ENCODE results near the gene RAB3D. TPM values are rescaled to one million over a fixed set of nuclear protein-coding genes. Genes with fewer than 3 reads are reported as not detected.
A peak's percentile ranks its signal among the peaks of the same experiment; 100 is the strongest.
"Not testable (repeated sequence)": the region's sequence is repeated elsewhere in the genome, so short reads cannot be mapped to it uniquely, and the experiment has no call there.

Gene RAB3D
- total RNA-seq, 1 donor from 2014 or later: 41.9 TPM

- DNase-seq (ENCODE audit: low spot score): no peak
These were observed 746 bp downstream of the RAB3D start for GRCh38 chr19:11338569-11339253.

- no peak for DNase-seq (ENCODE audit: low spot score)
These were observed 1.3 kb downstream of the RAB3D start for GRCh38 chr19:11338121-11338520.

GRCh38 chr19:11337080-11337479 lies 2.4 kb downstream of the RAB3D start:
- no peak for DNase-seq (ENCODE audit: low spot score)

- no peak for DNase-seq (ENCODE audit: low spot score)
These were observed 3.9 kb downstream of the RAB3D start for GRCh38 chr19:11335449-11336146.

- not testable (repeated sequence) for DNase-seq (ENCODE audit: low spot score)
These were observed 5.6 kb downstream of the RAB3D start for GRCh38 chr19:11333838-11334237.

GRCh38 chr19:11332822-11333221 lies 6.6 kb downstream of the RAB3D start:
- DNase-seq (ENCODE audit: low spot score): no peak

- no peak for DNase-seq (ENCODE audit: low spot score)
These were observed 8.0 kb downstream of the RAB3D start for GRCh38 chr19:11331502-11331901.

- DNase-seq (ENCODE audit: low spot score): no peak
These were observed 9.3 kb downstream of the RAB3D start for GRCh38 chr19:11330127-11330526.

- no peak for DNase-seq (ENCODE audit: low spot score)
These were observed 13.9 kb downstream of the RAB3D start for GRCh38 chr19:11325544-11325943.

- DNase-seq (ENCODE audit: low spot score): no peak
These were observed 14.6 kb downstream of the RAB3D start for GRCh38 chr19:11324748-11325389.

GRCh38 chr19:11324079-11324661 lies 15.3 kb downstream of the RAB3D start:
- DNase-seq (ENCODE audit: low spot score): peak; percentile 69

- DNase-seq (ENCODE audit: low spot score): no peak
These were observed 15.8 kb downstream of the RAB3D start for GRCh38 chr19:11323601-11324078.

- DNase-seq (ENCODE audit: low spot score): no peak
These were observed 17.0 kb downstream of the RAB3D start for GRCh38 chr19:11322269-11323024.

- no peak for DNase-seq (ENCODE audit: low spot score)
These were observed 18.0 kb downstream of the RAB3D start for GRCh38 chr19:11321191-11322126.

- not testable (repeated sequence) for DNase-seq (ENCODE audit: low spot score)
These were observed 19.0 kb downstream of the RAB3D start for GRCh38 chr19:11320278-11320995.

- DNase-seq (ENCODE audit: low spot score): no peak
These were observed 33.1 kb downstream of the RAB3D start for GRCh38 chr19:11306337-11306736.

GRCh38 chr19:11304936-11305335 lies 34.5 kb downstream of the RAB3D start:
- no peak for DNase-seq (ENCODE audit: low spot score)

- DNase-seq (ENCODE audit: low spot score): no peak
These were observed 38.7 kb downstream of the RAB3D start for GRCh38 chr19:11300811-11301120.

GRCh38 chr19:11299946-11300810 lies 39.3 kb downstream of the RAB3D start:
- no peak for DNase-seq (ENCODE audit: low spot score)

All from mucosa of gallbladder (tissue), 1 donor.